ENCODE results near the gene KAT6B.

Gene KAT6B

GRCh38 chr10:75079436-75080083, 253.2 kb downstream of the KAT6B start:
- no peak for DNase-seq

GRCh38 chr10:75080554-75080953, 254.2 kb downstream of the KAT6B start:
- DNase-seq, result no peak

GRCh38 chr10:75081379-75081778, 255.0 kb downstream of the KAT6B start:
- no peak for DNase-seq

Measured in GDM1 (cell line).